H1 (cell line): ENCODE data around the gene TFCP2L1. TPM values are rescaled to one million over a fixed set of nuclear protein-coding genes. Genes with fewer than 3 reads are reported as not detected.

Source experiments
- CTCF ChIA-PET: fragments of 300-600 bp; sonication (Branson Sonifier 250); formaldehyde crosslinking; loops from one replicate; lab custom pipeline; 2021; ENCODE audit not compliant: partially characterized antibody; lab: Charles Lee
- POLR2A ChIA-PET: fragments of 300-600 bp; sonication (Branson Sonifier 250); formaldehyde crosslinking; loops from one replicate; lab custom pipeline; 2021; ENCODE audit warnings: inconsistent platforms; ENCODE audit not compliant: partially characterized antibody; lab: Charles Lee
- DNase-seq, 2 experiments: peaks; one replicate each; pipeline versions ENCODE4 v3.0.0 to v3.0.0-alpha.2; 2010 to 2022; ENCODE audit warnings: low spot score in 2 of 2, low read depth in 1 of 2, mixed read lengths in 1 of 2
- FAIRE-seq: peaks from 2 replicates; lab custom pipeline; 2011; peaks lifted over from hg19 to GRCh38; lab: Jason Lieb, UNC
- H2AFZ ChIP-seq: 2 replicates; pipeline ENCODE4 v1.8.1; 2012; ENCODE audit warnings: low read length, inconsistent platforms
- H2AK5ac ChIP-seq: 2 replicates; pipeline ENCODE4 v1.6.1; 2013; ENCODE audit warnings: low read depth, low read length
- H2BK120ac ChIP-seq: replicated peaks from 2 replicates; pipeline ENCODE3; 2013; ENCODE audit warnings: low read depth, low read length, inconsistent platforms
- H2BK12ac ChIP-seq: 2 replicates; pipeline ENCODE4 v1.6.1; 2013; ENCODE audit warnings: low read depth, low read length
- H2BK15ac ChIP-seq: 2 replicates; pipeline ENCODE4 v1.6.1; 2013; ENCODE audit warnings: low read length
- H2BK20ac ChIP-seq: 2 replicates; pipeline ENCODE4 v1.6.1; 2013; ENCODE audit warnings: low read length
- H2BK5ac ChIP-seq: 2 replicates; pipeline ENCODE4 v1.6.1; 2013; ENCODE audit warnings: low read depth, low read length
- H3K14ac ChIP-seq: 2 replicates; pipeline ENCODE4 v1.6.1; 2013; ENCODE audit warnings: inconsistent platforms; ENCODE audit not compliant: insufficient read length
- H3K18ac ChIP-seq: 2 replicates; pipeline ENCODE4 v1.6.1; 2013; ENCODE audit warnings: low read length; ENCODE audit errors: extremely low read depth
- H3K23ac ChIP-seq: 2 replicates; pipeline ENCODE4 v1.6.1; 2013; ENCODE audit warnings: inconsistent platforms; ENCODE audit not compliant: insufficient read length
- H3K23me2 ChIP-seq: 2 replicates; pipeline ENCODE4 v1.6.1; 2013; ENCODE audit warnings: low read depth, low read length
- H3K27ac ChIP-seq: 2 replicates; pipeline ENCODE4 v1.6.1; 2011; ENCODE audit warnings: low read depth, low read length, inconsistent platforms
- H3K27me3 ChIP-seq, 4 experiments: replicated peaks in 1 of 4; 1 replicate in 1 of 4; 2 replicates in 3 of 4; pipeline versions ENCODE4 v1.6.1 to v1.8.1; 2011 to 2013; ENCODE audit warnings: low read length in 3 of 4, mild to moderate bottlenecking in 3 of 4, inconsistent platforms in 2 of 4, mixed read lengths in 2 of 4, moderate library complexity in 1 of 4; ENCODE audit not compliant: control insufficient read depth in 3 of 4, insufficient read depth in 3 of 4; ENCODE audit errors: extremely low read depth in 1 of 4
- H3K36me3 ChIP-seq, 4 experiments: 2 replicates each; pipeline versions ENCODE4 v1.6.1 to v1.8.1; 2011 to 2013; ENCODE audit warnings: mild to moderate bottlenecking in 4 of 4, low read length in 3 of 4, moderate library complexity in 2 of 4, control low read depth in 1 of 4, inconsistent platforms in 1 of 4; ENCODE audit not compliant: insufficient read depth in 4 of 4, control insufficient read depth in 2 of 4
- H3K4ac ChIP-seq: replicated peaks from 2 replicates; pipeline ENCODE3; 2013; ENCODE audit warnings: low read length, low read depth, mixed read lengths, inconsistent platforms; ENCODE audit not compliant: insufficient read length
- H3K4me1 ChIP-seq, 4 experiments: replicated peaks in 1 of 4; 1 replicate in 1 of 4; 2 replicates in 3 of 4; pipeline versions ENCODE4 v1.6.1 to v1.8.1; 2011 to 2013; ENCODE audit warnings: low read length in 3 of 4, inconsistent platforms in 2 of 4, mixed read lengths in 1 of 4; ENCODE audit not compliant: insufficient read depth in 4 of 4, control insufficient read depth in 3 of 4
- H3K4me2 ChIP-seq, 2 experiments: 2 replicates each; pipeline versions ENCODE4 v1.6.1 to v1.8.1; 2011 to 2013; ENCODE audit warnings: low read depth in 2 of 2, low read length in 2 of 2, control low read depth in 1 of 2, inconsistent platforms in 1 of 2, mild to moderate bottlenecking in 1 of 2; ENCODE audit not compliant: insufficient read depth in 1 of 2
- H3K4me3 ChIP-seq, 4 experiments: fragments of 200-600, 300-600 bp in 1 of 4; sonication (generic), shearing (Covaris generic), sonication (Bioruptor Twin) in 1 of 4; 2 replicates each; pipeline versions ENCODE4 v1.5.1 to v1.8.1; 2011 to 2016; ENCODE audit warnings: low read length in 4 of 4, low read depth in 3 of 4, control low read depth in 2 of 4, inconsistent platforms in 2 of 4, mild to moderate bottlenecking in 2 of 4, mixed read lengths in 1 of 4, moderate library complexity in 1 of 4; ENCODE audit not compliant: insufficient read depth in 2 of 4; ENCODE audit errors: extremely low read depth in 1 of 4
- H3K56ac ChIP-seq: replicated peaks from 2 replicates; pipeline ENCODE3; 2013; ENCODE audit warnings: low read depth, mild to moderate bottlenecking, mixed read lengths, low read length, inconsistent platforms; ENCODE audit not compliant: insufficient read length
- H3K79me1 ChIP-seq: 2 replicates; pipeline ENCODE4 v1.6.1; 2013; ENCODE audit warnings: low read depth, low read length, control low read depth
- H3K79me2 ChIP-seq, 2 experiments: 2 replicates each; pipeline versions ENCODE4 v1.6.1 to v1.8.1; 2012 to 2013; ENCODE audit warnings: low read length in 2 of 2, mild to moderate bottlenecking in 2 of 2, inconsistent platforms in 1 of 2; ENCODE audit not compliant: insufficient read depth in 2 of 2, control insufficient read depth in 1 of 2
- H3K9ac ChIP-seq, 4 experiments: replicated peaks in 1 of 4; 1 replicate in 1 of 4; 2 replicates in 3 of 4; pipeline versions ENCODE4 v1.6.1 to v1.8.1; 2011 to 2013; ENCODE audit warnings: low read depth in 3 of 4, low read length in 3 of 4, control low read depth in 2 of 4, mild to moderate bottlenecking in 2 of 4, moderate library complexity in 2 of 4, inconsistent platforms in 1 of 4; ENCODE audit errors: extremely low read depth in 1 of 4
- H3K9me3 ChIP-seq, 2 experiments: 2 replicates each; pipeline versions ENCODE4 v1.6.1 to v1.8.1; 2012 to 2013; ENCODE audit warnings: mild to moderate bottlenecking in 2 of 2, moderate library complexity in 2 of 2, control low read depth in 1 of 2, inconsistent platforms in 1 of 2, low read depth in 1 of 2, low read length in 1 of 2, mixed read lengths in 1 of 2; ENCODE audit not compliant: insufficient read depth in 2 of 2
- H4K20me1 ChIP-seq, 2 experiments: replicated peaks in 1 of 2; 2 replicates each; pipeline versions ENCODE3 to v1.8.1; 2011 to 2013; ENCODE audit warnings: inconsistent platforms in 2 of 2, low read length in 2 of 2, mild to moderate bottlenecking in 1 of 2; ENCODE audit not compliant: insufficient read depth in 2 of 2, control insufficient read depth in 1 of 2
- H4K5ac ChIP-seq: 2 replicates; pipeline ENCODE4 v1.6.1; 2013; ENCODE audit warnings: low read length, low read depth, mixed read lengths, inconsistent platforms; ENCODE audit not compliant: insufficient read length
- H4K8ac ChIP-seq: 2 replicates; pipeline ENCODE4 v1.8.0; 2013; ENCODE audit warnings: mild to moderate bottlenecking, moderate library complexity, low read length, inconsistent platforms; ENCODE audit not compliant: insufficient read depth; ENCODE audit errors: extremely low read depth
- H4K91ac ChIP-seq: replicated peaks from 2 replicates; pipeline ENCODE3; 2013; ENCODE audit warnings: low read length, mixed read lengths, inconsistent platforms; ENCODE audit not compliant: insufficient read length
- ASH2L ChIP-seq: fragments of 200-600, 300-600 bp; sonication (generic); IDR thresholded peaks from one replicate; pipeline ENCODE4 v1.7.1; 2017; ENCODE audit warnings: low read length
- CREB1 ChIP-seq: IDR thresholded peaks from 2 replicates; pipeline ENCODE4 v1.6.1; 2012; ENCODE audit warnings: inconsistent platforms
- GABPA ChIP-seq: IDR thresholded peaks from 2 replicates; pipeline ENCODE4 v1.6.1; 2011; ENCODE audit warnings: mild to moderate bottlenecking, low read length, moderate library complexity, borderline replicate concordance; ENCODE audit not compliant: insufficient read depth
- GTF2F1 ChIP-seq: IDR thresholded peaks from 2 replicates; pipeline ENCODE4 v1.6.1; 2012; ENCODE audit warnings: low read depth, low read length, improper control_type of control experiment, borderline replicate concordance
- KDM5A ChIP-seq: fragments of 200-600 bp; IDR thresholded peaks from 2 replicates; pipeline ENCODE4 v1.7.1; 2012; ENCODE audit warnings: mild to moderate bottlenecking, low read length, inconsistent platforms, mixed read lengths
- MAFK ChIP-seq: IDR thresholded peaks from 2 replicates; pipeline ENCODE4 v1.6.1; 2012; ENCODE audit warnings: low read depth, mild to moderate bottlenecking, improper control_type of control experiment, low read length
- POU5F1 ChIP-seq: IDR thresholded peaks from 2 replicates; pipeline ENCODE4 v1.6.1; 2011; ENCODE audit warnings: low read depth, mild to moderate bottlenecking, low read length, moderate library complexity
- RXRA ChIP-seq: IDR thresholded peaks from 2 replicates; pipeline ENCODE4 v1.6.1; 2011; ENCODE audit warnings: low read depth, mild to moderate bottlenecking, low read length, moderate library complexity; ENCODE audit not compliant: insufficient read depth
- TBP ChIP-seq: IDR thresholded peaks from 2 replicates; pipeline ENCODE4 v1.6.1; 2011; ENCODE audit warnings: low read depth, low read length, improper control_type of control experiment
- YY1 ChIP-seq: IDR thresholded peaks from 2 replicates; pipeline ENCODE4 v1.6.1; 2011; ENCODE audit warnings: low read depth, mild to moderate bottlenecking, low read length
- WGBS, 2 experiments: shearing (Covaris generic) in 1 of 2; methylation state at CpG; one replicate each; pipeline versions ENCODE4 v1.1.6 to v1.1.7; 2013 to 2015; ENCODE audit warnings: low lambda C conversion rate in 2 of 2, mixed read lengths in 2 of 2, inconsistent platforms in 1 of 2, low coverage in 1 of 2, missing lambda C conversion rate in 1 of 2; ENCODE audit not compliant: insufficient replicate concordance in 2 of 2, insufficient coverage in 1 of 2, insufficient read length in 1 of 2; ENCODE audit errors: extremely low coverage in 1 of 2, missing lambda C conversion rate in 1 of 2; 5-methylcytosine and 5-hydroxymethylcytosine counted together
- polyA plus RNA-seq, 7 experiments: library from polyadenylated mRNA; depleted of rRNA in 3 of 7; stranded (reverse) in 5 of 7; unstranded in 2 of 7; fragments of >200 nt in 5 of 7; fragments of 200-250 nt in 2 of 7; gene quantifications; 1 replicate in 5 of 7; 2 replicates in 1 of 7; 4 replicates in 1 of 7; pipeline versions ENCODE4 v1.2.1 to v1.2.3, GENCODE V29; 2011 to 2013; ENCODE audit warnings: missing spikeins in 2 of 7, mixed read lengths in 2 of 7
- total RNA-seq: library from RNA; stranded (reverse); fragmentation: NEBNext Ultra II Directional; extraction: Animal tissue kit (Norgen Biotek cat#: 25700); gene quantifications from 2 replicates; pipeline ENCODE4 v1.2.1, GENCODE V29; 2021

Gene TFCP2L1
- total and polyA plus RNA-seq, 2 of the 8 experiments (the other 6 are each of a cell fraction or from before 2014, with no cell fraction given), result 1.5 to 3.8 TPM

DNA sequence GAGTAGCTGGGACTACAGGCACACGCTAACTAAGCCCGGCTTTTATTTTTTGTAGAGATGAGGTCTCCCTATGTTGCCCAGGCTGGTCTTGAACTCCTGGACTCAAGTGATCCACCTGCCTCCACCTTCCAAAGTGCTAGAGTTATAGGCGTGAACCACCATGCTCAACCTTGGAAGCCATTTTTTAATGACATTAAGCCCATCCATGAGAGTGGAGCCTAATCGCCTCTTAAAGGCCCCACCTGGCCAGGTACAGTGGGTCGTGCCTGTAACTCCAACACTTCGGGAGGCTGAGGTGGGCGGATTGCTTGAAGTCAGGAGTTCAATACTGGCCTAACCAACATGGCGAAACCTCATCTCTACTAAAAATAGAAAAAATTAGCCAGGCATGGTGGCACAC, 41.6 kb upstream of the TFCP2L1 start:
- Histone ChIP-seq H4K8ac (no peak overlapping the region), H3K23ac (no peak overlapping the region), H2BK120ac (no peak overlapping the region), H2BK20ac (no peak overlapping the region), H2AFZ (no peak overlapping the region), H3K9me3 (no peaks in the 10 kb centered on the region), H3K36me3 (no peaks in the 10 kb centered on the region), H3K9ac (no peak overlapping the region), H3K4me1 (no peaks in the 10 kb centered on the region), H3K14ac (no peak overlapping the region), H2BK12ac (no peak overlapping the region), H3K56ac (no peak overlapping the region), H3K79me1 (no peaks in the 10 kb centered on the region), H3K27me3 (no peaks in the 10 kb centered on the region), H3K27ac (no peak overlapping the region), H2AK5ac (no peak overlapping the region), H4K91ac (no peak overlapping the region), H2BK15ac (no peak overlapping the region), H3K23me2 (no peaks in the 10 kb centered on the region), H2BK5ac (no peak overlapping the region), H4K20me1 (no peaks in the 10 kb centered on the region), H3K4me3 (no peak overlapping the region), H3K4ac (no peak overlapping the region), H3K4me2 (no peak overlapping the region), H3K79me2 (no peaks in the 10 kb centered on the region), H3K18ac (no peak overlapping the region), H4K5ac (no peak overlapping the region)
- FAIRE-seq, result no peak
- WGBS, 2 experiments, result 97% methylated on average over 8 of the region's 8 CpGs; no CpG with 5 or more reads in 1 of the 2 experiments
- no peak for TF ChIP-seq YY1
- TF ChIP-seq RXRA, result no peak
- TF ChIP-seq MAFK, result no peak
- no peak for TF ChIP-seq GTF2F1
- no peak for TF ChIP-seq KDM5A
- TF ChIP-seq TBP, result no peak
- no peak for TF ChIP-seq GABPA
- no peak for TF ChIP-seq CREB1
- no peak for TF ChIP-seq ASH2L
- no peak for TF ChIP-seq POU5F1
- POLR2A ChIA-PET, result no interaction called here
- CTCF ChIA-PET, result interaction anchor here (1.0 to 3.4 kb wide), 3 partner anchors 29 to 241 kb away, joined by 3 to 17 read pairs (median 11); no protein-coding TSS in a partner anchor
- DNase-seq, result no peak
